MCF 10A (cell line): ENCODE results near the gene SDCCAG8. TPM values are rescaled to one million over a fixed set of nuclear protein-coding genes. Genes with fewer than 3 reads are reported as not detected.

Experiments
- BruUV-seq: library from RNA; stranded (reverse); fragments of 400-500 nt; replicated peaks from 2 replicates; lab custom pipeline; 2021; lab: Mats Ljungman, UMichigan
- CTCF ChIA-PET: fragments of 300-600 bp; sonication (Branson Sonifier 250); formaldehyde crosslinking; extraction: SDS; loops from one replicate; lab custom pipeline; 2021; ENCODE audit warnings: antibody characterized with exemption, inconsistent platforms; lab: Yijun Ruan, JAX
- POLR2A ChIA-PET: fragments of 300-600, 350-650 bp; sonication (Branson Sonifier 250); formaldehyde crosslinking; extraction: SDS; loops from one replicate; lab custom pipeline; 2020; ENCODE audit warnings: antibody characterized with exemption, inconsistent platforms; lab: Yijun Ruan, JAX
- DNase-seq: peaks from one replicate; pipeline ENCODE4 v3.0.0-alpha.2; 2018; ENCODE audit not compliant: unreplicated experiment
- H3K27ac Mint-ChIP-seq: one replicate; pipeline ENCODE4 v1.8.0; 2022; ENCODE audit warnings: mild to moderate bottlenecking, low read depth, mixed read lengths; ENCODE audit not compliant: unreplicated experiment
- H3K27me3 Mint-ChIP-seq: one replicate; pipeline ENCODE4 v1.8.0; 2022; ENCODE audit warnings: mixed read lengths; ENCODE audit not compliant: insufficient read depth, unreplicated experiment
- H3K36me3 Mint-ChIP-seq: one replicate; pipeline ENCODE4 v1.8.0; 2022; ENCODE audit warnings: mild to moderate bottlenecking, moderate library complexity, mixed read lengths; ENCODE audit not compliant: insufficient read depth, unreplicated experiment
- H3K4me1 Mint-ChIP-seq: one replicate; pipeline ENCODE4 v1.8.0; 2022; ENCODE audit warnings: mixed read lengths; ENCODE audit not compliant: insufficient read depth, unreplicated experiment
- H3K4me3 Mint-ChIP-seq: one replicate; pipeline ENCODE4 v1.8.0; 2022; ENCODE audit warnings: mild to moderate bottlenecking, moderate library complexity, mixed read lengths; ENCODE audit not compliant: unreplicated experiment
- H3K9me3 Mint-ChIP-seq: one replicate; pipeline ENCODE4 v1.8.0; 2022; ENCODE audit warnings: mixed read lengths; ENCODE audit not compliant: unreplicated experiment
- intact Hi-C: fragments of 100-400 bp; cut with micrococcal nuclease; formaldehyde crosslinking; loops from 2 replicates; pipeline ENCODE4 v1.14.1; 2022
- total RNA-seq: library from RNA; stranded (reverse); gene quantifications from 2 replicates; pipeline ENCODE4 v1.2.3, GENCODE V29; 2022
- TF ChIP-seq, protein P1 (sequence below): fragments of 200-600 bp; IDR thresholded peaks from one replicate; pipeline ENCODE4 v1.8.0; 2022; ENCODE audit warnings: antibody characterized with exemption, mild to moderate bottlenecking; ENCODE audit not compliant: unreplicated experiment

The SDCCAG8 gene
- total RNA-seq, 1 experiment from 2014 or later: 128 TPM

DNA sequence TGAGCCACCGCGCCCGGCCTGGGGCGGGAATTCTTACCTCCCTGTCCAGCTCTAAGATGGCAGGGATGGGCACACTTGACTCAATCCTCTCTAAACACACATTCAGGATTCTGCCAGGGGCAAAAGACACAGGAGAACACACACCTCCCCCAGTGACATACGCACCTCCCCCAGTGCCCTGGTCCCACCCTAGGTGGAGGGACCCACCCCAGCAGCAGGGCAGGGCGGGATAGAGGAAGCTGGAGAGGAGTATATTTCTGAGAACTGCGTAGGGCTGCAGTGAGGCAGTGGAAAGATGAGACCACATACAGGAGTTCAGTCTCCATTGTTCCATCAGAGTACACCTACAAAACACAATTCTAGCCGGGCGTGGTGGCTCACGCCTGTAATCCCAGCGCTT is 92.5 kb downstream of the SDCCAG8 start:
- CTCF ChIA-PET: interaction anchor here (1.5 kb wide), 1 partner anchor 925 kb away, joined by 3 read pairs; no protein-coding TSS in a partner anchor
- POLR2A ChIA-PET: interaction anchor here (1.2 kb wide), 1 partner anchor 93 kb away, joined by 3 read pairs; the partner anchor contains the start of gene SDCCAG8

DNA sequence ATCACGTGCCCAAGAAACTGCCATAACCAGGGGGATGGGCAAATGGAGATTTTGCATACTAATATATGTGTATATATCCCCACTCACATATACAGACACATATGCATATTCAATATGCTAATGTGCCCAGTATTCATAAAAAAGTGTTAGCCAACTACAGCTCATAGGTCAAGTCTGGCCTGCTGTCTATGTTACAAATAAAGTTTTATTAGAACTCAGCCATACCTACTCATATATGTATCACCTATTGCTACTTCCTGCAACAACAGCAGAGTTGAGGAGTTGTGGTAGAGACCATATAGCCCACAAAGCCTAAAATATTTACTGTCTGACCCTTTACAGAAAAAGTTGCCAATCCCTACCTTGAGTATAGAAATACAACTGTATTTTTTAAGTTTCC is 93.3 kb downstream of the SDCCAG8 start:
- intact Hi-C loops: no loop called here
- POLR2A ChIA-PET: no interaction called here
- peaks cover 2% of the 10 kb centered on the region for H3K4me1 Mint-ChIP-seq
- no peak for DNase-seq
- TF ChIP-seq, protein P1, sequence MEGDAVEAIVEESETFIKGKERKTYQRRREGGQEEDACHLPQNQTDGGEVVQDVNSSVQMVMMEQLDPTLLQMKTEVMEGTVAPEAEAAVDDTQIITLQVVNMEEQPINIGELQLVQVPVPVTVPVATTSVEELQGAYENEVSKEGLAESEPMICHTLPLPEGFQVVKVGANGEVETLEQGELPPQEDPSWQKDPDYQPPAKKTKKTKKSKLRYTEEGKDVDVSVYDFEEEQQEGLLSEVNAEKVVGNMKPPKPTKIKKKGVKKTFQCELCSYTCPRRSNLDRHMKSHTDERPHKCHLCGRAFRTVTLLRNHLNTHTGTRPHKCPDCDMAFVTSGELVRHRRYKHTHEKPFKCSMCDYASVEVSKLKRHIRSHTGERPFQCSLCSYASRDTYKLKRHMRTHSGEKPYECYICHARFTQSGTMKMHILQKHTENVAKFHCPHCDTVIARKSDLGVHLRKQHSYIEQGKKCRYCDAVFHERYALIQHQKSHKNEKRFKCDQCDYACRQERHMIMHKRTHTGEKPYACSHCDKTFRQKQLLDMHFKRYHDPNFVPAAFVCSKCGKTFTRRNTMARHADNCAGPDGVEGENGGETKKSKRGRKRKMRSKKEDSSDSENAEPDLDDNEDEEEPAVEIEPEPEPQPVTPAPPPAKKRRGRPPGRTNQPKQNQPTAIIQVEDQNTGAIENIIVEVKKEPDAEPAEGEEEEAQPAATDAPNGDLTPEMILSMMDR: no peak
- H3K36me3 Mint-ChIP-seq: peaks cover 67% of the 10 kb centered on the region
- no peak overlapping the region for H3K4me3 Mint-ChIP-seq
- H3K27ac Mint-ChIP-seq: no peak overlapping the region
- no TSS peak for BruUV-seq
- CTCF ChIA-PET: interaction anchor here (0.6 to 1.5 kb wide), 3 partner anchors 35 to 924 kb away, joined by 3 to 4 read pairs (median 3); no protein-coding TSS in a partner anchor
- H3K27me3 Mint-ChIP-seq: no peaks in the 10 kb centered on the region
- no peaks in the 10 kb centered on the region for H3K9me3 Mint-ChIP-seq

More for the DNA sequence above, 92.5 kb downstream of the SDCCAG8 start:
- intact Hi-C loops: no loop called here
- Mint-ChIP-seq H3K4me1 (peaks cover 5% of the 10 kb centered on the region), H3K4me3 (no peak overlapping the region), H3K36me3 (peaks cover 72% of the 10 kb centered on the region), H3K27me3 (no peaks in the 10 kb centered on the region), H3K9me3 (no peaks in the 10 kb centered on the region), H3K27ac (no peak overlapping the region)
- no TSS peak for BruUV-seq
- DNase-seq: no peak
- TF ChIP-seq, protein P1: no peak

DNA sequence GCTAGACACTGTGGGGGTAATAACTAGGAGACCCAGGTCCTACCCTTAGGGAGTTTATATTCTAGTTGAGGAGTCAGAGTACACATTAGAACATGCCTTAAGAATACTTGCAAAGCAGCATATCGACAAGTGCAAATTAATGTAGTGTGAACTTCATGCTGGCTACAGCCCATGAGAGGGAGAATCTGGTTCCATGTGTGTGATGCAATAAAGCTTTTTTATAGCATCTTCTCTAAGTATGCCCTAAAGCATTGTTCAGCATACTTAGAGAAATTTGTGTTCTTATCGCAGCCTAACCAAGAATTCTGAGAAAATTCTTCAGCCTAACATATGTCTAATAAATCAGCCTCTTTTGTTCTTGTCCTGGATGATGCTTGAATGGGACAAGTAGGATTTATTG is 95.5 kb downstream of the SDCCAG8 start:
- no peak overlapping the region for H3K27ac Mint-ChIP-seq
- no peak overlapping the region for H3K4me3 Mint-ChIP-seq
- peaks cover 59% of the 10 kb centered on the region for H3K36me3 Mint-ChIP-seq
- TF ChIP-seq, protein P1: no peak
- no peaks in the 10 kb centered on the region for H3K9me3 Mint-ChIP-seq
- no peaks in the 10 kb centered on the region for H3K4me1 Mint-ChIP-seq
- intact Hi-C loops: no loop called here
- no peak for DNase-seq
- H3K27me3 Mint-ChIP-seq: no peaks in the 10 kb centered on the region
- POLR2A ChIA-PET: interaction anchor here (0.6 kb wide), 1 partner anchor 797 kb away, joined by 3 read pairs; no protein-coding TSS in a partner anchor
- CTCF ChIA-PET: interaction anchor here (0.5 kb wide), 1 partner anchor 327 kb away, joined by 3 read pairs; no protein-coding TSS in a partner anchor
- BruUV-seq: no TSS peak

DNA sequence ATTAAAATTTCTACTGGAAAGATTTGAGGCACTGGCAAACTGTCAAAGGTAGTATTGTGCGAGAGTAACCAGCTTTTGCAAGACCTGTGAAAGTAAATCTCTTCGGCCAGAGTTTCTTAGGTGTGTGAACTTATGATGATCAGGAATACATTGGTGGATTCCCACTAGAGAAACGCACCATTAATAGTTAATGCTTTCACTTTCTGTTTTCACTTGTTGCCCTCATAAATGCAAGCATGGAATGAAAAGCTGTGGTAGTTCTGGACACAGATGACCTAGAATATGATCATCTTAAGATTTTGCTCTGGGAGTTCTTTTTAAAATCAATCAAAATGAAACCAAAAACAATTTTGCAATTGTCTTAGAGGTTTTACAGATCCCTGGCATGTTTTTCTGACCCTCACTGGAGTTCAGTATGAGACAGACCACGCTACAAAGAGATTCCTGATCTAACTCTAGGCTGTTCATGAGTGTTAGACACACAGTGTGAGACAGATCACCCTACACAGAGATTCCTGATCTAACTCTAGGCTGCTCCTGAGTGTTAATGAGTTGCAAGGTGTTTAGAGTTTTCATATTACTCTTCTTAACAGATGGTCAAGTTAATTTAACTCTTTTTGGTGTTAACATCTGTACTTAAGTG is 98.8 kb downstream of the SDCCAG8 start:
- POLR2A ChIA-PET: interaction anchor here (1.1 kb wide), 1 partner anchor 17 kb away, joined by 3 read pairs; no protein-coding TSS in a partner anchor
- BruUV-seq: no TSS peak
- no peaks in the 10 kb centered on the region for H3K9me3 Mint-ChIP-seq
- CTCF ChIA-PET: interaction anchor here (4.4 kb wide), 1 partner anchor 11 kb away, joined by 30 read pairs; no protein-coding TSS in a partner anchor
- H3K4me3 Mint-ChIP-seq: no peak overlapping the region
- TF ChIP-seq, protein P1: no peak
- no peaks in the 10 kb centered on the region for H3K4me1 Mint-ChIP-seq
- H3K36me3 Mint-ChIP-seq: peaks cover 52% of the 10 kb centered on the region
- no peak for DNase-seq
- no peaks in the 10 kb centered on the region for H3K27me3 Mint-ChIP-seq
- intact Hi-C loops: no loop called here
- H3K27ac Mint-ChIP-seq: no peak overlapping the region
